ENCODE data around the gene SLC16A3.

DNA sequence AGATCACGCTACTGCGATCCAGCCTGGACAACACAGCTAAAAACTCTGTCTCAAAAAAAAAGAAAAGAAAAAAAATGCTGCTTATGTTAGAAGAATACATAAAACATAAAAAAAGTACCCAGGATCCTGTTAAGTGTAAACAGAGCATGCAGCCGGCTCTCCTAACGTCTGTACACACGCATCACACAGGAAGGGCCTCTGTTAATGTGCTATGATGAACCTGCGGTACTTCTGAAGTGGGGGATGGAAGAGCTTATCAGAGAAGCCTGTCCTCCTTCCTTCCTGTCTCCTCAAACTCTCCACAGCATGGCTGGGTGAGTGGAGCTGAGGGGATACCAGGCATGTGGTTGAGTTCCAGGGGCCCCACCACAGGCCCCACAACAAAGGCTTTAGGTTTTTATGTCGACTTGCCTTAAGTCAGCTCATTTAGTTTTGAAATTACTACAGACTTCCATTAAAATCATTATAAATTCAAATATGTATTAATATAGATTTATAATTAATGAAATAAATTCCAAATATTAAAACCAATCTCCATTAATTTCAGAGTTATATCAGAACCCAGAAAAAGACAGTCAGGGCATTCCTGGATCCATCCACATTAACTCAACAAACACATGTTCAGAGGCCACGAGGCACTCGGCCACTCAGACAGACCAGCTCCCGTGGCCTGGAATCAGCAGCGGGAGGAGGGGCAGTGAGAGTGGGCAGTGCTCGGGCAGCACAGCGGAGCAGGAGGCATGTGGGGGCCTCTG is 27.9 kb upstream of the SLC16A3 start:
- TF ChIP-seq, protein P1, sequence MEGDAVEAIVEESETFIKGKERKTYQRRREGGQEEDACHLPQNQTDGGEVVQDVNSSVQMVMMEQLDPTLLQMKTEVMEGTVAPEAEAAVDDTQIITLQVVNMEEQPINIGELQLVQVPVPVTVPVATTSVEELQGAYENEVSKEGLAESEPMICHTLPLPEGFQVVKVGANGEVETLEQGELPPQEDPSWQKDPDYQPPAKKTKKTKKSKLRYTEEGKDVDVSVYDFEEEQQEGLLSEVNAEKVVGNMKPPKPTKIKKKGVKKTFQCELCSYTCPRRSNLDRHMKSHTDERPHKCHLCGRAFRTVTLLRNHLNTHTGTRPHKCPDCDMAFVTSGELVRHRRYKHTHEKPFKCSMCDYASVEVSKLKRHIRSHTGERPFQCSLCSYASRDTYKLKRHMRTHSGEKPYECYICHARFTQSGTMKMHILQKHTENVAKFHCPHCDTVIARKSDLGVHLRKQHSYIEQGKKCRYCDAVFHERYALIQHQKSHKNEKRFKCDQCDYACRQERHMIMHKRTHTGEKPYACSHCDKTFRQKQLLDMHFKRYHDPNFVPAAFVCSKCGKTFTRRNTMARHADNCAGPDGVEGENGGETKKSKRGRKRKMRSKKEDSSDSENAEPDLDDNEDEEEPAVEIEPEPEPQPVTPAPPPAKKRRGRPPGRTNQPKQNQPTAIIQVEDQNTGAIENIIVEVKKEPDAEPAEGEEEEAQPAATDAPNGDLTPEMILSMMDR (IDR thresholded peaks at IDR 0.05; ENCODE audit: extremely low read depth in 1 of 2, insufficient read depth in 1 of 2, low read depth in 1 of 2, low read length in 2 of 2): no peak
- TF ChIP-seq JUN (IDR thresholded peaks at IDR 0.05; ENCODE audit: borderline replicate concordance, insufficient read depth, insufficient read length, low read depth): no peak
- TF ChIP-seq EZH2 (IDR thresholded peaks at IDR 0.05; ENCODE audit: borderline replicate concordance, low read depth, low read length, severe bottlenecking): no peak
- no peak for TF ChIP-seq POLR2A (IDR thresholded peaks at IDR 0.05; ENCODE audit: low read depth, low read length)
- TF ChIP-seq FOS (IDR thresholded peaks at IDR 0.05; ENCODE audit: borderline replicate concordance, insufficient read depth, low read length): no peak
- TF ChIP-seq, protein P2, sequence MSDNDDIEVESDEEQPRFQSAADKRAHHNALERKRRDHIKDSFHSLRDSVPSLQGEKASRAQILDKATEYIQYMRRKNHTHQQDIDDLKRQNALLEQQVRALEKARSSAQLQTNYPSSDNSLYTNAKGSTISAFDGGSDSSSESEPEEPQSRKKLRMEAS (IDR thresholded peaks at IDR 0.05; ENCODE audit: insufficient read depth, insufficient read length): no peak
- no peak for TF ChIP-seq POLR2AphosphoS5 (IDR thresholded peaks at IDR 0.05; ENCODE audit: insufficient read depth, low read depth, low read length)
- TF ChIP-seq MYC (IDR thresholded peaks at IDR 0.05; ENCODE audit: low read depth, low read length): no peak
